DMS114 treated with DMSO at 0.1 percent for 48 hours (cell line): ENCODE results near the gene ZNF662.

Experiments used
- DNase-seq: peaks from one replicate; lab custom pipeline; 2025; ENCODE audit not compliant: unreplicated experiment; lab: John Stamatoyannopoulos, UW

ZNF662 gene

GRCh38 chr3:42935472-42935871 is 29.5 kb downstream of the ZNF662 start:
- no peak for DNase-seq

- no peak for DNase-seq
Observed at GRCh38 chr3:42936157-42936981, 30.4 kb downstream of the ZNF662 start.

- DNase-seq: no peak
Observed at GRCh38 chr3:42937334-42937733, 31.4 kb downstream of the ZNF662 start.

GRCh38 chr3:42942693-42943092 is 36.8 kb downstream of the ZNF662 start:
- no peak for DNase-seq

- DNase-seq: no peak
Observed at GRCh38 chr3:42946050-42946449, 40.1 kb downstream of the ZNF662 start.

- no peak for DNase-seq
Observed at GRCh38 chr3:42957573-42957972, 51.6 kb downstream of the ZNF662 start.

- no peak for DNase-seq
Observed at GRCh38 chr3:42960282-42960681, 54.3 kb downstream of the ZNF662 start.

GRCh38 chr3:42960786-42961185 is 54.8 kb downstream of the ZNF662 start:
- no peak for DNase-seq

- peak; percentile 38 for DNase-seq
Observed at GRCh38 chr3:42961633-42962032, 55.7 kb downstream of the ZNF662 start.

- no peak for DNase-seq
Observed at GRCh38 chr3:42963269-42963668, 57.3 kb downstream of the ZNF662 start.

GRCh38 chr3:42964266-42964665 is 58.3 kb downstream of the ZNF662 start:
- no peak for DNase-seq
